Smooth muscle cell (in vitro differentiated cells): ENCODE measurements around the gene KRT6A. TPM values are rescaled to one million over a fixed set of nuclear protein-coding genes. Genes with fewer than 3 reads are reported as not detected.

Experiments used
- DNase-seq: peaks from one replicate; lab custom pipeline; 2025; ENCODE audit not compliant: unreplicated experiment; lab: John Stamatoyannopoulos, UW
- H2AFZ ChIP-seq: fragments of 200-600 bp; sonication (generic); 2 replicates; pipeline ENCODE4 v1.6.0; 2016; ENCODE audit warnings: antibody characterized with exemption, low read depth, mild to moderate bottlenecking
- H3F3A ChIP-seq: fragments of 200-600 bp; sonication (generic); 2 replicates; pipeline ENCODE4 v1.6.0; 2017; ENCODE audit warnings: antibody characterized with exemption, low read depth
- H3K27ac ChIP-seq: fragments of 200-600 bp; sonication (generic); 2 replicates; pipeline ENCODE4 v1.5.1; 2016; ENCODE audit warnings: low read depth, mild to moderate bottlenecking
- H3K27me3 ChIP-seq: fragments of 200-600 bp; sonication (generic); 2 replicates; pipeline ENCODE4 v1.6.1; 2016; ENCODE audit warnings: low read depth, mild to moderate bottlenecking
- H3K36me3 ChIP-seq: fragments of 200-600 bp; sonication (generic); 2 replicates; pipeline ENCODE4 v1.5.1; 2016; ENCODE audit warnings: low read depth
- H3K4me1 ChIP-seq: fragments of 200-600 bp; sonication (generic); 2 replicates; pipeline ENCODE4 v1.5.1; 2016; ENCODE audit warnings: low read depth
- H3K4me2 ChIP-seq: fragments of 200-600 bp; sonication (generic); 2 replicates; pipeline ENCODE4 v1.6.0; 2016; ENCODE audit warnings: mild to moderate bottlenecking
- H3K4me3 ChIP-seq: fragments of 200-600 bp; sonication (generic); 2 replicates; pipeline ENCODE4 v1.5.1; 2016; ENCODE audit warnings: mild to moderate bottlenecking
- H3K79me2 ChIP-seq: fragments of 200-600 bp; sonication (generic); 2 replicates; pipeline ENCODE4 v1.6.0; 2016; ENCODE audit warnings: low read depth, mild to moderate bottlenecking
- H3K9ac ChIP-seq: fragments of 200-600 bp; sonication (generic); 2 replicates; pipeline ENCODE4 v1.6.0; 2016; ENCODE audit warnings: low read depth
- H3K9me3 ChIP-seq: fragments of 200-600 bp; sonication (generic); replicated peaks from 2 replicates; pipeline ENCODE4 v1.5.1; 2016; ENCODE audit warnings: low read depth
- H4K20me1 ChIP-seq: fragments of 200-600 bp; sonication (generic); 2 replicates; pipeline ENCODE4 v1.6.0; 2016; ENCODE audit warnings: low read depth
- CTCF ChIP-seq: fragments of 200-600 bp; sonication (generic); IDR thresholded peaks from 2 replicates; pipeline ENCODE4 v1.5.1; 2017; ENCODE audit warnings: borderline replicate concordance, mild to moderate bottlenecking, antibody characterized with exemption; ENCODE audit not compliant: insufficient read depth, poor library complexity, severe bottlenecking
- WGBS: methylation state at CpG from one replicate; pipeline ENCODE4 v1.1.7; 2016; ENCODE audit warnings: low lambda C conversion rate; 5-methylcytosine and 5-hydroxymethylcytosine counted together
- polyA plus RNA-seq: library from polyadenylated mRNA; unstranded; fragments of >200 nt; fragmentation: Nextera tagmentation; extraction: Ambion mirVana; gene quantifications from 2 replicates; pipeline ENCODE4 v1.2.1, GENCODE V29; 2016
- total RNA-seq: library from RNA; depleted of rRNA; stranded (reverse); fragments of >200 nt; gene quantifications from 2 replicates; pipeline ENCODE4 v1.2.3, GENCODE V29; 2014

Gene KRT6A
- total and polyA plus RNA-seq, 2 experiments from 2014 or later: 460 to 1,128 TPM

- H3K79me2 ChIP-seq: no peaks in the 10 kb centered on the region
- H3K9me3 ChIP-seq: no peaks in the 10 kb centered on the region
- 95% methylated on average over 7 of the region's 7 CpGs for WGBS
- H3K9ac ChIP-seq: no peak overlapping the region
- no peaks in the 10 kb centered on the region for H3F3A ChIP-seq
- no peak overlapping the region for H2AFZ ChIP-seq
- peaks cover 19% of the 10 kb centered on the region for H3K4me1 ChIP-seq
- no peak for DNase-seq
- H3K36me3 ChIP-seq: no peaks in the 10 kb centered on the region
- no peak for TF ChIP-seq CTCF
- no peaks in the 10 kb centered on the region for H4K20me1 ChIP-seq
- H3K27me3 ChIP-seq: no peaks in the 10 kb centered on the region
- no peak overlapping the region for H3K4me2 ChIP-seq
- H3K4me3 ChIP-seq: no peak overlapping the region
- no peak overlapping the region for H3K27ac ChIP-seq
Observed at GRCh38 chr12:52497975-52498374, 4.9 kb upstream of the KRT6A start.

GRCh38 chr12:52496590-52497071 is 3.6 kb upstream of the KRT6A start:
- TF ChIP-seq CTCF: no peak
- no peaks in the 10 kb centered on the region for H3K9me3 ChIP-seq
- H3K27me3 ChIP-seq: peaks cover 6% of the 10 kb centered on the region
- no peak overlapping the region for H3K4me3 ChIP-seq
- H3F3A ChIP-seq: no peaks in the 10 kb centered on the region
- peak overlapping the region; percentile 93 for H3K27ac ChIP-seq
- peak overlapping the region; percentile 32 for H3K4me2 ChIP-seq
- 28% methylated on average over 4 of the region's 4 CpGs for WGBS
- H3K79me2 ChIP-seq: no peaks in the 10 kb centered on the region
- H2AFZ ChIP-seq: no peak overlapping the region
- H3K36me3 ChIP-seq: no peaks in the 10 kb centered on the region
- H3K4me1 ChIP-seq: peaks cover 19% of the 10 kb centered on the region
- no peak for DNase-seq
- H4K20me1 ChIP-seq: no peaks in the 10 kb centered on the region
- no peak overlapping the region for H3K9ac ChIP-seq

DNA sequence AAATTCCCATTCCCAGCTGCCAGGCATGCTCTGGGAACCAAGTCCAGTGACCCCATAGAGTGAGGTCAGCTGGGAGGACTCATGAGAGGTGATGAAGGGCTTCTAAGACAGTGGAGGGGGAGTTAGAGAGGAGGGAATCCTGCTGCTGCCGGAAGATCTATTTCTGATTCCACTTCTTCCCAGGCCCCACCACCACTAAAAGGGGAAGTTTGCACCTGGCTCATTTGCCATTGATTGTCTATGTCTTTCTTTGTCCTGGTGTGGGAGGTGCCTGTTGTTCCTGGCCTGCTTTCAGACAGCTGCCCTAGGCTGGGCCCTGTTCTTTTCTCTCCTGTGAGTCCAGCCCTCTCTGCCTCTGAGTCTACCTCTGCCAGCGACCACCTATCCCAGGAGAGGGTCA is 3.0 kb upstream of the KRT6A start:
- no peaks in the 10 kb centered on the region for H3F3A ChIP-seq
- H3K27me3 ChIP-seq: peaks cover 10% of the 10 kb centered on the region
- 83% methylated on average over 2 of the region's 2 CpGs for WGBS
- H3K9ac ChIP-seq: peak overlapping the region; percentile 79
- no peak overlapping the region for H3K4me3 ChIP-seq
- no peak overlapping the region for H2AFZ ChIP-seq
- DNase-seq: no peak
- H3K9me3 ChIP-seq: no peaks in the 10 kb centered on the region
- TF ChIP-seq CTCF: no peak
- H3K36me3 ChIP-seq: no peaks in the 10 kb centered on the region
- H3K79me2 ChIP-seq: no peaks in the 10 kb centered on the region
- H3K4me1 ChIP-seq: peaks cover 19% of the 10 kb centered on the region
- H4K20me1 ChIP-seq: no peaks in the 10 kb centered on the region
- H3K4me2 ChIP-seq: peak overlapping the region; percentile 32
- H3K27ac ChIP-seq: peak overlapping the region; percentile 93

DNA sequence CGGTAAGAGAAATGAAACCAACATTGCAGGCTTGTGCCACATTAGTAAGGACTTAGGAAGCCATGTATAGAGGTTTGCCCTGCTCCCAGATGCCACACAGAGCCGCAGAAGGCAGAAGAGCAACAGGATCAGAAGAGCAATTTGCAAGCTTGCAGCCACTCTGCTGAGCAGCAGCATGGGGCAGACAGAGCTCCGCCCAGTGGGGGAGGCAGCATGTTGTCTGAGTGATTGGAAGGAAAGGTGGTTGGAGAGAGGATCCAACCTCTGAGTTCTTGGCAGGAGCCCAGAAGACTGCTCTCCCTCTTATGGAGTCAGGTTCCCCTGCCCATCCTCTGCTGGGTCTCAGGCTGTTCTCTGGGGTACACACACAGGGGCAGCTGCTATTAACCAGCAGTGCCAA is 2.3 kb upstream of the KRT6A start:
- no peaks in the 10 kb centered on the region for H3F3A ChIP-seq
- peaks cover 13% of the 10 kb centered on the region for H3K27me3 ChIP-seq
- WGBS: 48% methylated on average over 3 of the region's 3 CpGs
- no peak overlapping the region for H3K4me2 ChIP-seq
- H3K4me1 ChIP-seq: peaks cover 19% of the 10 kb centered on the region
- H3K79me2 ChIP-seq: no peaks in the 10 kb centered on the region
- H3K27ac ChIP-seq: peak overlapping the region; percentile 93
- peak overlapping the region; percentile 79 for H3K9ac ChIP-seq
- H2AFZ ChIP-seq: no peak overlapping the region
- no peak overlapping the region for H3K4me3 ChIP-seq
- TF ChIP-seq CTCF: no peak
- H3K36me3 ChIP-seq: no peaks in the 10 kb centered on the region
- no peak for DNase-seq
- H3K9me3 ChIP-seq: no peaks in the 10 kb centered on the region
- H4K20me1 ChIP-seq: no peaks in the 10 kb centered on the region
